ENCODE measurements around the gene ASPHD1. TPM values are rescaled to one million over a fixed set of nuclear protein-coding genes. Genes with fewer than 3 reads are reported as not detected.
"Not testable (repeated sequence)": the region's sequence is repeated elsewhere in the genome, so short reads cannot be mapped to it uniquely, and the experiment has no call there.

The ASPHD1 gene
- total RNA-seq, 1 donor from 2014 or later: 0.16 TPM

DNA sequence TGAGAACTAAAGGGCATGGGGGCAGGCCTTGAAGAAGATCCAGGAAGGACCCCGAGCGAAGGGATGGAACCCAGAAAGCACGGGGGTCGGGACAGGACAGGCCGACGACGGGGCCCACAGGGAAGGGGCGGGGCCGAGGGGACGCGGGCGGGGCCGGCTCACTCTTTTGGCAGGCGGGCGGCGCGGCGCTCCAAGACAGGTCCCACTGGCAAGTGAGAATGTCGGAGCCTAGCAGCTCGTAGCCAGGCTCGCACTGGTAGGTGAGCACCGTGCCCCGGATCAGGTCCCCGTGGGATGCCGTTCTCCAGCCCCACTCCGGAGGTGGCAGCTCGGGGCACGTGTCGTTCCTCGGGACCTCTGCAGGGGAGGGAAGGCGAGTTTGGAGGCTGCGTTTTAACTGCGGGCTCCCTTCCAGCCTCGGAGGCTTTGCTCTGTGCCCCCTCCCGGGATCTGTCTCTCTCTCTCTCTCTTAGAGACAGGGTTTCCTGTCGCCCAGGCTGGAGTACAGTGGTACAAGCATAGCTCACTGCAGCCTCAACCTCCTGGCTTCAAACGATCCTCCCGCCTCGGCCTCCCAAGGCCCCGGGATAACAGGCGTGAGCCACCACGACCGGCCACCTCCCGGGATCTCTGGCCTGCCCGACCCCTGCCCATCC lies 23.6 kb upstream of the ASPHD1 start:
- intact Hi-C loops (cut with micrococcal nuclease): no loop called here

GRCh38 chr16:29877266-29877961 lies 22.9 kb upstream of the ASPHD1 start:
- intact Hi-C loops (cut with micrococcal nuclease): no loop called here

GRCh38 chr16:29878172-29878571 lies 22.1 kb upstream of the ASPHD1 start:
- intact Hi-C loops (cut with micrococcal nuclease): no loop called here

GRCh38 chr16:29881050-29881449 lies 19.2 kb upstream of the ASPHD1 start:
- intact Hi-C loops (cut with micrococcal nuclease): no loop called here

- intact Hi-C loops (cut with micrococcal nuclease): no loop called here
These were observed 16.3 kb upstream of the ASPHD1 start for GRCh38 chr16:29883987-29884386.

GRCh38 chr16:29889372-29889771 lies 10.9 kb upstream of the ASPHD1 start:
- intact Hi-C loops (cut with micrococcal nuclease): not testable (repeated sequence)

- intact Hi-C loops (cut with micrococcal nuclease): no loop called here
These were observed 8.5 kb upstream of the ASPHD1 start for GRCh38 chr16:29891525-29892457.

DNA sequence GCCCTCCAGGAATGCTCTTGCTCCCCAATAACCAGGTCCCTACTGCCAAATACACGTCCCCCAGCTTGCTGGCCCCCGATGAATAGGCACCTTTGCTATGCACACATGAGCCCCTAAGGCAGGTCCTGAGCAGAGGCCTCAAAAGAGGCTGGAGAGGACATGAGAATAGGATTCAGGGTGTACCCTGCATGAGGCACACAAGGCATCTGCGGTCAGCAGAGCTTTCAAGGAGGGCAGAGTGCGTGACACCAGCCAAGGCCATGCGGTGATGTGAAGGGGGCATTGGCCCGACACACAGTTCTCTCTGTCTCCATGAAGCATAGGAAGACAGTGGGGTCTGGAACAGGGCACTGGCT lies 7.9 kb upstream of the ASPHD1 start:
- intact Hi-C loops (cut with micrococcal nuclease): no loop called here

DNA sequence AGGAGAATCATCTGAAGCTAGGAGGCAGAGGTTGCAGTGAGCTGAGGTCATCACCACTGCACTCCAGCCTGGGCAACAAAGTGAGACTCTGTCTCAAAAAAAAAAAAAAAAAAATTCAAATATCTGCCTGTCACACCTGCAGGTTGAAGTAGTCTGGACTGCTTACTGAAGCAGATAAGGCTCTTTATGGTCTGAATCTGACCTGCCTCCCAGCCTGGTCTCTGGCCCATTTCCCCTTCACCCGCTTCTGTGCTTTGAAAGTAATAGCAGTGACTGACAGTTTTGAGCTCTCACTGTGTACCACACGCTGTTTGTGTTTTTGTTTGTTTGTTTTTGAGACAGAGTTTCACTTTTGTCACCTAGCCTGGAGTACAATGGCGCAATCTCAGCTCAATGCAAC lies 6.7 kb upstream of the ASPHD1 start:
- intact Hi-C loops (cut with micrococcal nuclease): no loop called here

DNA sequence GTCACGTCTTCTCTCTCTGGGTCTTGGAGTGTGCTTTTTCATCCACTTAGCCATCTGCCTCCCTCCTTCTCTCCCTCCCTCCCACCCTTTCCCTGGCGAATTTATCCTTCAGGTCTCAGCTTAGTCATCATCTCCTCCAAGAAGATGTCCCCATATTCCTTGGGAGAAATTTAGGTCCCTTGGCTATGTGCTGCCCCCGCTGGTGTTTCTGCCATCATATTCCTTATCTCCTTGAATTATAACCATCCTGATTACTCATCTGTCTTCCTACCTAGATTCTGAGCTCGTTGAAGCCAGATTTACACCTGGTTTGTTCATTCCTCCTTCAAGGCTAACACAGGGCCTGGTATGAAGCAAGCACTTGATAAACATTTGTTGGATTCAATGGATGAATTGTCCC lies 5.9 kb upstream of the ASPHD1 start:
- intact Hi-C loops (cut with micrococcal nuclease): no loop called here

GRCh38 chr16:29896841-29897240 lies 3.4 kb upstream of the ASPHD1 start:
- intact Hi-C loops (cut with micrococcal nuclease): no loop called here

- intact Hi-C loops (cut with micrococcal nuclease): no loop called here
These were observed 3.0 kb upstream of the ASPHD1 start for GRCh38 chr16:29897333-29897732.

GRCh38 chr16:29898135-29898803 lies 2.0 kb upstream of the ASPHD1 start:
- intact Hi-C loops (cut with micrococcal nuclease): no loop called here

- intact Hi-C loops (cut with micrococcal nuclease): no loop called here
These were observed 1.3 kb upstream of the ASPHD1 start for GRCh38 chr16:29898804-29899515.

GRCh38 chr16:29899516-29900101 lies 679 bp upstream of the ASPHD1 start, which contains the start of gene SEZ6L2:
Gene SEZ6L2, minus strand, starts transcription at chr16:29899550. Its CDS starts 531 bp downstream, at chr16:29899019.
- intact Hi-C loops (cut with micrococcal nuclease): loop anchor here (1.0 kb wide), 1 partner anchor 27 kb away; the partner anchor contains the start of gene KCTD13

- intact Hi-C loops (cut with micrococcal nuclease): loop anchor here (1.0 kb wide), 1 partner anchor 25 kb away; the partner anchor contains the start of gene KCTD13
These were observed 759 bp downstream of the ASPHD1 start for GRCh38 chr16:29900888-29901606.

- intact Hi-C loops (cut with micrococcal nuclease): no loop called here
These were observed 1.3 kb downstream of the ASPHD1 start for GRCh38 chr16:29901607-29901945.

DNA sequence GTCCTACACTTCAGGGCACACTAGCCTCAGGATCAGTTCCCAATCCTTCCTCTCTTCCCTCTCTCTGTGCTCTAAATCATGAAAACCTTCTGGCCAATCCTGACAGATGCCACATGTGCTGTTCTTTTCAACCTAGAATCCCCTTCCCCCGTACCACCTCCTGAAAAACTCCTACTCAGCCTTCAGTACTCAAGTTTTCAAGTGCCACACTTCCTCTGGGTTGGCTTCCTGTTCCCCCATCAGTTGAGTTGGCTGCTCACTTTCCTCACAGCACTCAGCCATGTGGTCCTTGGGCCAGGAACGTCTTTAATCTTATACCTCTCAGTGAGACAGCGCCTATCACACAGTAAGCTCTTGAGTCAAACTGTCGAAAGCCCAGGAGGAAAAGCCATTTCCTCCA lies 3.3 kb downstream of the ASPHD1 start:
- intact Hi-C loops (cut with micrococcal nuclease): no loop called here

- intact Hi-C loops (cut with micrococcal nuclease): no loop called here
These were observed 4.7 kb downstream of the ASPHD1 start for GRCh38 chr16:29904947-29905346.

- intact Hi-C loops (cut with micrococcal nuclease): no loop called here
These were observed 5.4 kb downstream of the ASPHD1 start for GRCh38 chr16:29905668-29906067.
